ELF-1 (cell line): ENCODE data around the gene LIMCH1.
"Not testable (repeated sequence)": the region's sequence is repeated elsewhere in the genome, so short reads cannot be mapped to it uniquely, and the experiment has no call there.

Source experiments
- DNase-seq: peaks from one replicate; pipeline ENCODE4 v3.0.0-alpha.2; 2016; ENCODE audit warnings: low read depth, low spot score

Gene LIMCH1

DNA sequence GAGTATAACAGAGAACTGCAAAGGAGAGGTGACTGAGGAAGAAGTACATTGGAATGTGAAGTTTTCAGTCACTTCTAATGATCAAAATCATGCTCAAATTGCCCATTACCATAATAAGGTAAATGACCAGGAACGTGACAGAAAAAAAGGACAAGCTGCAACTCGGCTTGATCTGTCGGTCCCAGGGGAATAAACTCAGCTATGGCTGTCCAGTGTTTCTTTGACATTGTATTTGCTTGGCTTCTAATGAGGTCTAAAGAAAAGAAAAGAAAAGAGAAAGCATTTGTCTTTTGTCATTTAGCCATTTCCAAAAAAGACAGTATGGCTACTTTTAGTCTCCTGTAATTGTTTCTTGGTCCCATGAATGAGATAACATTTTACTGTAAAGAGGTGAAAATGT, 185.3 kb downstream of the LIMCH1 start:
- no peak for DNase-seq

DNA sequence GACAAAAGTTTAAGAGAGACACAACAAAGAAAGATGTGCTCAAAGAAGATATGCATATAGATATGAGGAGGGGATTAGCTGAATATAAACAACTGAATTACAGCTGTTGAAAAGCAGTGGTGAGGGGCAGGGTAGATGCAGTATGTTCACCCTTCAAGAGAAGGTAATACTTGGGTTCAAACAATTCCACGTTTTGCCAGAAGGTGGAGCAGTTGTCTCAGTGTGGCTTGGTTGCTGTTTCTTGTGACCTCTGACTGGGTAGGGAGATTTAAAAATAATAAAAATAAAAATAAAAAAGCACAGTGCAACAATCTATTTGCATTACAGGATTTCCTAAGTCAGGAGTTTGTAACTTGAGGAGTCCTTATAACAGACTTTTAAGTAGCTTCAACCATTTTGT, 187.3 kb downstream of the LIMCH1 start:
- DNase-seq, result no peak

DNA sequence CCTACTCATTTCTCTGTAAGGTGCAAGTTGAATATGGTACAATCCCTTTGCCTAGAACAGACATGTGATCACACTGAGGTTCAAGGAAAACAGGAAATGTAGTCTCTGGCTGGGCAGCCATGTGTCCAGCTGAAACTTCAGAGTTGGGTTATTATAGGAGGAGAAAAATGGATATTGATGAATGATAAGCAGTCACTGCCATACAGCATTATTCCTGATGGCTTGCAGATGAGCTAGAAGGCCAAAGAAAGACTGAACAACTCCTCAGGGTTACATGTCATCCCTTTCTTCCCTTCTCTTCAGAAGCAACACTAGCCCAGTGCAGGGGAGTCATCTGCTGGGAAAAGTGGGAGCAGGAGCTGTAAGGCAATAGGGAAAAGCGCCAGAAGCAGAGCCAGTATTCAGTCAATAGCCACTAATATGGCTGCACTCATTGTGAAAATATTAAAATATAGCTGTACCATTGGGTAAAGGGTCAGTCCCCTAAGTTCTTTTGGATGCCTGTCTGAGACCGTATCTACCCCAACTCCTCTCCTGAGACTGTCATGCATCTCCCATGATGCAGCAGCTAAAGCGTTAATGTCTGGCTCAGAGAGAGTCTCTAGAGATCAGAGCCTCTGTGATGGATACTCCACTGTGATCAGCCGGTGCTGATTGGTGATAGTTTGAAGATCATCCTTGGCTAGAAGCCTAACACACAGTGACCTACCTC, 190.1 kb downstream of the LIMCH1 start:
- no peak for DNase-seq

DNA sequence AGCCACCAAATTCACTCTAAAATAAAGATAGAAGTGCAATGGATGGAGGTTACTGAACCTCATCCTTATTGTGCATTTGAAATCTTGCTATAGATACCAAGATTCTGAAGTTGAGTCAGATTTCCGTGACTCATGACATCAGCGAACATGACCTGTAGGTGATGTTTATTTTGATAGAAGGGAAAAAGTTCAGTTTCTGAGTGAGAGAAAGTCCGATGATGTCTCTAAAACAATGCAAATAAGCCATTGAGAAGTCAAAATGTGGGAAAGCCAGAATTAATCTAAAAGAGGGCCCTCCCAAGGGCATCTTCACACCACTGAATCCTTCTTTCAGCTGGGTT, 190.6 kb downstream of the LIMCH1 start:
- no peak for DNase-seq

DNA sequence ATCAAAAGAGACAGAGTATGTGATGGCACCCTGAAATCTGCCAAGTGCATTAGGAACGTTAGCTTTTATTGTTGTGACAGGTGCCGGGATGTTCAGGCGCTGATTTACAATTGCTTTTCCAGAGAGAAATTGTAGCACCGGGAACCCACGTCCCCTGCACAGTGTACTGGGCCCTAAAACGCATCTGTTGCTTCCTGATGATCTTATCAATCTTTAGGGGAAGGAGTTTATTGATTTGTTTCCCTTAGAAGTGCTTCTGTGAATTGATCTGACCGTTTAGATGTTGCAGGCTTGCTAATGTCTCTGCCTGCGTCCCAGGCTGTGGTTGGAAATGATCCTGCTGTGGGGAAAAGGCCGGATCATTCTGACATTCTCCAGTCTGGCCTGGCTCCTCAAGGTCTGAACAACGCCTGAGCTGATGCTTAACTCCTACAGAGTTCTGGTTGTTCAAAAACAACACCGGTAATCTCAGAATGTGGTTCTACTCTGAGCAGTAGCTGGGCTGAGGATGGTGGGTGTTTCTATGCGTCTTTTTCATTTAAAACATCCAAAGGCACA, 193.7 kb downstream of the LIMCH1 start:
- DNase-seq, result no peak

DNA sequence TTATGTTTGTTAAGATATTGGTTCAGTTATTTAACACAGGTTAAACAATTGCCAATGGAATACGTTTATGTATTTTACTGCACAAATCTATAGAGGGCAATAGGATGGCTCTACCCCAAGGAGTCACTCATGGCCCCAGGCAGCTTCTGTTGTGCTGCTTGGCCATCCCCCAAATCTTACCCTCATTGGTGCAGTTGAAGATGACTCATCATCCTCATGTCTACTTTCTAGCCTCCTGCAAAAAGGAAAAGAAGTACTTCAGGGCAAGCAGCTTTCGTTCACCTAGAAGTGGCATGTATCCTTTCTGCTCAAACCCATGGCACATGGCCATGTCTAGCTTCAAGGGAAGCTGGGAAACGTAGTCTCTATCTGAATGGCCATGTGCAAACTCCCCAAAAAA, 196.4 kb downstream of the LIMCH1 start:
- no peak for DNase-seq

DNA sequence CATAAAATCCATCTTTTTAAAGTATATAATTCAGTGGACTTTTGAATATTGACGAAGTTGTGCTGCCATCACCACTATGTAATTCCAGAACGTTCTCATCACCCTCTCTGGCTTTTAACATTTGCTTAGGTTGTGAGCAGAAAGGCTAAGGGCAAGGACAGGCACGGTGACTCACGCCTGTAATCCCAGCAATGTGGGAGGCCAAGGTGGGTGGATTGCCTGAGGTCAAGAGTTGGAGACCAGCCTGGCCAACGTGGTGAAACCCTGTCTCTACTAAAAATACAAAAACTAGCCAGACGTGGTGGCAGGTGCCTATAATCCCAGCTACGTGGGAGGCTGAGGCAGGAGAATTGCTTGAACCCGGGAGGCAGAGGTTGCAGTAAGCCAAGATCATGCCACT, 199.5 kb downstream of the LIMCH1 start:
- not testable (repeated sequence) for DNase-seq

DNA sequence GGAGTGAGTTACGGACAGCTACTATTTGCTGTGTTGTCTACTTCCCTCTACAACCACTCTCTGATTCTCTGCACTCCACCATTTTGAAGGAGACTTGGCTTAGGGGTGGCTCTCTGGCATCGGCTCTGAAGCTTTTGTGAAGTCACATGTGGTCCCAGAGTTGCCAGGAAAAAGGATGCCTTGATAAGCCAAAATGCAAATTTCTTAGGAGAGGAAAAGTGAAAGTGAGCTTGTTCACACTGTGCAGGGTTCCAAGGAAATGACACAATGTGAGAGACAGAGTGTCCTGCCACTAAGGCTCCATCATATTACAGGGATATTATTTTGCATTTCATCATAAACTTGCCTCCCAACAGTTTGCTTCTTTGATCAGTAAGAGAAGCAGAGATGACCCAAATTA, 203.4 kb downstream of the LIMCH1 start:
- no peak for DNase-seq

DNA sequence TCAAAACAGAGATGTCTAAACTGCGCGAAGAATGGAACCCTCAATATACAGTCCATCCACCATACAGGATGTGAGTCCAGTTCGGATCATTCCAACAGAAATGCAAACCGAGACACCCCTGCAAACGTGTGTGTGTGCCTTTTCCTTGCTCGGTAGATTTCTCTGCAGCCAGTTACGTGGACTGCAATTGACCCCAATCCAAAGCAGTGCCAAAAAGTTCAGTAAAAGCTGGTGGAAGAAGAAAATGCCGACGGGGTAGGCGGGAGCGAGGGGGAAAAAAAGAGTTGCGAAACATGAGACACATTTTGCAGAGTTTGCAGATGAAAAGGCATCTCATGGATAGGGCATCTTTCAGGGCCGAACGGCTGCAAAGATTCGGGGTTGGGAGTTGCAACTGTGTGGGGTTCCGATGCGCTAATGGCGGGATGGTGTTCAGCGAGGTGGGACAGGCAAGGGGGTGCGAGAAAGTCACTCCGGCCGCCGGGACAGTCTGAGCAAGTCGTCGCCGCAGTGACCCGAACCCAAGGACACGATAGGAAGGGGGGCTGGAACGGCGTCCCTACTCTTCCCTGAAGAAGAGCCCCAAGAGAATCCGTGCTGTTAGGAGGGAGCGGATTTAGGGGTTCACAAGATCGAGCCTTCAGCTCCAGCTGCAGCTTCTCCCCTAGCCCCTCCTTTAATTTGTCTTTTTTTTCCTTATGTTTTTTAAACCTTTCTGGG, 206.8 kb downstream of the LIMCH1 start:
- DNase-seq, result peak; percentile 23

DNA sequence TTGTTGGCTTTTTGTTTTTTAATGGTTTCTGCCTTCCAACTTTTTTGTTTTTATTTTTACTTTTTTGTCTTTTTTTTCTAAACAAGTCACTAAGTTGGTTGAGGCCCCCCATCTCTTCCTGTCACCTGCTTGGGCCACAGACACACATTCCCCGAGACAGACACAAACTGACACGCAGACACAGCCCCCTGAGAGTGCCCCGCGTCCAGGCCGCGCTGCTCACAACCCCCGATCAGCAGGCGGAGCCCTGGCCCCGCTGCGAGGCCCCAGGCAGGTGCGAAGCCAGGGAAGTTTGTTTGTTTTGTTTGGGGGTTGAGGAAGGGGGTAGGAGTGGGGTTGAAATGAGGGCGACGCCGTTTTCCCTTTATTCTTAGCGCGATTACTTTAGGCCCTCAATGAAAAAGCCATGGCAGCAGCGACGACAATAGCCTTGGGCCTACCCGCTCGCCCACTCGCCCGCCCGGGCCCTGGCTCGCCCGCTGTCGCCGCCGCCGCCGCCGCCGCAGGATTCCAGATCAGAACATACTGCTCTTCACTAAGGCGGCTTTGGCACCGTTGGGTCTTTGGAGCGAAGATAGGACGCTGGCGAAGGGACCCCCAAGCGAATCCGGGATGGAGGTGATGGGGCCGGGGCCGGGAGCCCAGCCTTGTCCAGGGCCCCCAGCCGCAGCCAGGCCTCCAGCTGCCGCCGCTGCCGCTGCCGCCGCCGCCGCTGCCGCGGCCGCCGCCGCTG, 207.5 kb downstream of the LIMCH1 start:
- peak; percentile 66 for DNase-seq

DNA sequence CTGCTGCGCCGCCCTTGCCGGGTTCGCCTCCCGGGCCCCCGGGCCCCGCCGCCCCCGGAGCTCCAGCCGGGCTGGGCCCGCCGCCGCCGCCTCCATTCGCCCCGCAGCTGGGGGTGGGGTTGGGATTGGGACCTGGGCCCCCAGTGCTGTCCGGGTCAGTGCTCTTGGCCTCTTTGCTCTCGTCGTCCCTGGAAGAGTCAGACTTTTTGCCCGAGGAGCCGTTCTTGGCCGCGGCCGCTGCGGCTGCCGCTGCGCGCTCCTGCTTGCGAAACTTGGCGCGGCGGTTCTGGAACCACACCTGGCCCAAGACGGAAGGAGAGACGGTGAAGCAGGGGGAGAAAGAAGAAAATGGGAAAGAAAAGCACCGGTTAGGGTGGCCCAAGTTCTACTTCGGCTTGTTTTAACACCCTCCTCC, 208.1 kb downstream of the LIMCH1 start:
- peak; percentile 40 for DNase-seq

DNA sequence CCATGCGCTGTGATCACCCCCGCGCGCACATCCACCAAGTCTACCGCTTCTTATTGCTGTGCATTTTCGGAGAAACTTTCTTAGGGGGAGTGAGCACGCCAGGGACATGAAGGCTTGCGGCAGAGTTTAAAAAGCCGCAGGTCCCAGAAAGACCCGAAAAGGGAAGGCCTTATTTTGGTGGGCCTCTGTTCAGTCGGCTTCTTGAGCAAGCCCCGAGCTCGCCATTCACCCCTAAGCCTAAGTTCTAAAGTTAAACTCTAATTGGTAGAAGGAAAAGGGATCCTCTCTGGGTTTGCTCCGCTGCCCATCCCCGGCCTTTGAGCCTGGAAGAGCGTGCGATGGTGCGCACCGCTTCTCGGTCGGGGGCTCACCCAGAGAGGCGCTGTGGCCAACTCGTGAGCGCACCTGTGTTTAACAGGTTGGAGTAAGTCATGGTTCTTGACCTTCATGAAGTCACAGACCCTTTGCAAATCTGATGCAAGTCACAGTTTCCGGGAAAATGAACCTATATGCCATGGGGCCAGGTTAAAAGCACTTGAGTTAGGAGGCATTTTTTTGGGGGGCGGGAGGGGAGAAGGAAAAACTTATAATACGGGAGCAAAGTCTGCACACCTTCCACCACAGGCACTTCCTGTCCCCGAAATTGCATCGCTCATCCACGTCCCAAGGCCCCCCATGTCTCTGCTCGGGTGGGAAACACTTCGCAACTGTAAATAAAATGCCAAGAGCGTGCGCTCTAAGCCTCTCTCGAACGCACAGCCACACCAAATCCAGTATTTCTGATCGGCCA, 208.7 kb downstream of the LIMCH1 start:
- no peak for DNase-seq

DNA sequence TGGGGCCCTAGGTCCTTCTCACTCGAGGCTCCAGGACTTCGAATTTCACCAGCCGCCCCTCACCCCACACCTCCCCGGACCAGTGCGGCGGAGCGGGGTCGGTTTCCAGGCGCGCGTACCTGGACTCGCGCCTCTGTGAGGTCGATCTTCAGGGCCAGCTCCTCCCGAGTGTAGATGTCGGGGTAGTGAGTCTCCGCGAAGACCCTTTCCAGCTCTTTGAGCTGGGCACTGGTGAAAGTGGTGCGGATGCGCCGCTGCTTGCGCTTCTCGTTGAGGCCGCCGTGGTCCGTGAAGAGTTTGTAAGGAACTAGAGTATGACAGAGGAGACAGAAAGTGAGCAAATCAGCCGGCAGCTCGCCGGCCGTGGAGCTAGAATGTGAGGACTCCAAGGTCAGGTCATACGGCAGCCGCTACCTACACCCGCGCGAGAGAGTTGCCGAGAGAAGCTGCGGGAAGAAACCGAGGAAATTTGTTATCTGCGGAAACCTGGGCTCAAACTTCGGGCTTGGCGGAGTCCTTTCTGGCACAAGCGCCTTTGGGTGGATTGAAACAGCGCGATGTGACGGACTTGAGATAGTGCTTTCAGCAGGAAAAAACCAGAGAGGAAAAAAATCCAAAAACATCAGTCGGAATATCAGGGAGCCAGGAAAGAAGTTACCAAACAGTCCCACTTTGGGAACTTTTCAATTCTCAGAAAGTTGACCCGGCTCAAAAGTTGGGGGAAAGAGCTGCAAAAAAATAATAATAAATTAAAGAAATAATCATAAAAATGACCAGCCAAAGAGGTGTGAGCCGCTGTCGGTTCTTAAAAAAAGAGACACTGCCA, 209.5 kb downstream of the LIMCH1 start:
- peak; percentile 64 for DNase-seq

DNA sequence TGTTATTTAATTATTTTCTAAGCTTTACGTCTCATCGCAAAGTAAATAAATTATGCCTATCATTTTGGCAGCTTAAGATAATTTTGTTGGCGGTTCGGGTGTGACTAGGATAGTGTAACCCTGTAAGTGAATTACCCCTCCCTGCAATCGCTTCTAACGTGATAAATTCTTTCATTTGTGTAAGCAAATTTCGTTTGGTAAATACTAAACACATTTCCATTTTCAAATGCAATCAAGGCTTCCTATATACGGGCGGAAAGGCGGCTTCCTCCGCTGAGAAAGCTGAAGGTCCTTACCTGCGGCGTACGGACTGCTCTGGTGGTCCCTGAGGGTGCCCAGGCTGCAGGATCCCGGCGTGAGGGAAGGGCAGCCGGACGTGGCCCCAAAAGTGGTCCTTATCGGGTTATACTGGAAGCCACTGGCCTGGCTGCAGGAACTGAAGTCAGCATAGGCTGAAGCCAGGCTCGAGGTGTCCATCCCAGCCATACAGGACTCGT, 210.2 kb downstream of the LIMCH1 start:
- no peak for DNase-seq

DNA sequence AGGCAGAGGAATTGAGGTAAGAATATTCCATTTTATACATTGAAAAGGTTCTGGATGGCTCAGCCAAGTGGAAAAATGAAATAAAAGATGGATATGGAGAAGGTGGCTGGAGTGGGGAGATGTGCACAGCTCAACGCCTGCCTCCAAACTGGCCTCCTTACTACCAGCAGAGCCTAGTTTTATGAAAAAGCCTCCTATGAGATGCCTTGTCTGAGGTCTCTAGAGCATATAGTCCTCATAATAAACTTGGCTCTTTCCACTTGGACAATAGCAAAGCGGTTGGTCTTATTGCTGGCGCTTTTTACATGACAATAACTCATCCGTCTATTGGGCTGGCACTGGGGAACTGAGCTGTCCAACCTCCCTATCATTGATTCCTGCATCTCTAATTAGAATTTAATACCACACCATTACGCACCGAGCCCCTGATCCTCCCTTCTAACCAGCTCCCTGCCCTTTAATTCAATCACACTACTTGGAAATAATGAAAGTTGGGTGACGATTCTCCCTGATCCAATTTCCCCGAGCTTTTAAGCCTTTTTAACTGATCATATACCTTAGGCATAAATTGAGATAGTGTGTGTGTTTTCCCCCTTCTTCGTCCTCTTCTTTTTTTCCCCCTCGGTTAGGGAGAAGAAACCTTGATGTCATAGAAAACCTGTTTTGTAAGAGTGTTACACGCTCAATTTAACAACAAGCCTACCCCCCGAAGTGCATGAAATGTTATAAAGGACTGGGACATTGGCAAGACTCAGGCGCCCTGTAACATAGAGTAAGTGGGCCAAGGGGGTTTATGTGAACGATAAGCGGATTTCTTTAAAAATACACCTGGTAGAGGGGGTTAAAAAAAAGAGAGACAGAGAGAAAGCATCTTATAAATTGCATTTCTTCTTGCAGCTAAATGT, 210.9 kb downstream of the LIMCH1 start, which contains the start of gene PHOX2B:
PHOX2B (minus strand) TSS at position 155 of the 905 bp plus-strand sequence; CDS start at position 40, 115 bp downstream.
- DNase-seq, result peak; percentile 63

DNA sequence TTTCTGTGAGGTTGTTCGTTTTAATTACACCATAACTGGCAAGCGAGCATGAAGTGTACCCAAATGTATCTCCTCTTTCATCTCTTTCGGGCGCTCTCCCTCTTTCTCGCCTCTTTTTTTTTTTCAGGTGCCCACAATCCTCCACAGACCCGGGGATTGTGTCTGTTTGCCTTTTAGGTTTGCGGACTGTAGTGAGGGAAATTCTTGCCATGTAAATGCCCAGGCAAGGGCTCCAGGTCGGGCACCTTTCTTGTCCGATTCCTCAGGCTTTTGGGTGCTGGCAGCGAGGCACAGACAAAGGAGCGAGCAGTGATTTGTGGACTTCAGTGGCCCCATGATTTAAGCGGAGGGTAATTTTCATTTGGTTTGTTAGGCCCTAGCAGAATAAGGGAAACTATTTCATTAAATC, 211.7 kb downstream of the LIMCH1 start:
- peak; percentile 41 for DNase-seq
